Measurements from ENCODE around the gene AMBRA1. TPM values are rescaled to one million over a fixed set of nuclear protein-coding genes. Genes with fewer than 3 reads are reported as not detected.

AMBRA1 gene
- total RNA-seq, 1 donor from 2014 or later: 36.9 TPM

- H3K4me1 Mint-ChIP-seq (ENCODE audit: unreplicated experiment): peaks cover 7% of the 10 kb centered on the region
- no peak overlapping the region for H3K4me3 Mint-ChIP-seq (ENCODE audit: unreplicated experiment)
- no peak overlapping the region for H3K27ac Mint-ChIP-seq (ENCODE audit: unreplicated experiment)
- no peaks in the 10 kb centered on the region for H3K36me3 Mint-ChIP-seq (ENCODE audit: low read depth, unreplicated experiment)
- no peaks in the 10 kb centered on the region for H3K9me3 Mint-ChIP-seq (ENCODE audit: unreplicated experiment)
- peaks cover 3% of the 10 kb centered on the region for H3K27me3 Mint-ChIP-seq (ENCODE audit: unreplicated experiment)
- DNase-seq (ENCODE audit: low spot score): no peak
- no peak for TF ChIP-seq CTCF (IDR thresholded peaks at IDR 0.05; ENCODE audit: unreplicated experiment)
Measured at GRCh38 chr11:46452918-46453517, 140.8 kb downstream of the AMBRA1 start.

- no peak overlapping the region for H3K27ac Mint-ChIP-seq (ENCODE audit: unreplicated experiment)
- no peak for DNase-seq (ENCODE audit: low spot score)
- TF ChIP-seq CTCF (IDR thresholded peaks at IDR 0.05; ENCODE audit: unreplicated experiment): no peak
- no peak overlapping the region for H3K4me3 Mint-ChIP-seq (ENCODE audit: unreplicated experiment)
- no peaks in the 10 kb centered on the region for H3K9me3 Mint-ChIP-seq (ENCODE audit: unreplicated experiment)
- peaks cover 9% of the 10 kb centered on the region for H3K4me1 Mint-ChIP-seq (ENCODE audit: unreplicated experiment)
- peaks cover 3% of the 10 kb centered on the region for H3K27me3 Mint-ChIP-seq (ENCODE audit: unreplicated experiment)
- H3K36me3 Mint-ChIP-seq (ENCODE audit: low read depth, unreplicated experiment): no peaks in the 10 kb centered on the region
Measured at GRCh38 chr11:46451759-46452158, 142.1 kb downstream of the AMBRA1 start.

- peaks cover 3% of the 10 kb centered on the region for H3K27me3 Mint-ChIP-seq (ENCODE audit: unreplicated experiment)
- DNase-seq (ENCODE audit: low spot score): no peak
- no peak for TF ChIP-seq CTCF (IDR thresholded peaks at IDR 0.05; ENCODE audit: unreplicated experiment)
- no peaks in the 10 kb centered on the region for H3K9me3 Mint-ChIP-seq (ENCODE audit: unreplicated experiment)
- peaks cover 16% of the 10 kb centered on the region for H3K4me1 Mint-ChIP-seq (ENCODE audit: unreplicated experiment)
- H3K4me3 Mint-ChIP-seq (ENCODE audit: unreplicated experiment): no peak overlapping the region
- no peak overlapping the region for H3K27ac Mint-ChIP-seq (ENCODE audit: unreplicated experiment)
- H3K36me3 Mint-ChIP-seq (ENCODE audit: low read depth, unreplicated experiment): no peaks in the 10 kb centered on the region
Measured at GRCh38 chr11:46450846-46451477, 142.9 kb downstream of the AMBRA1 start.

- H3K4me3 Mint-ChIP-seq (ENCODE audit: unreplicated experiment): no peak overlapping the region
- peaks cover 7% of the 10 kb centered on the region for H3K27me3 Mint-ChIP-seq (ENCODE audit: unreplicated experiment)
- peaks cover 25% of the 10 kb centered on the region for H3K4me1 Mint-ChIP-seq (ENCODE audit: unreplicated experiment)
- H3K9me3 Mint-ChIP-seq (ENCODE audit: unreplicated experiment): no peaks in the 10 kb centered on the region
- no peak for TF ChIP-seq CTCF (IDR thresholded peaks at IDR 0.05; ENCODE audit: unreplicated experiment)
- DNase-seq (ENCODE audit: low spot score): no peak
- no peak overlapping the region for H3K27ac Mint-ChIP-seq (ENCODE audit: unreplicated experiment)
- no peaks in the 10 kb centered on the region for H3K36me3 Mint-ChIP-seq (ENCODE audit: low read depth, unreplicated experiment)
Measured at GRCh38 chr11:46447544-46447943, 146.3 kb downstream of the AMBRA1 start.
